WERI-Rb-1 (cell line): ENCODE results near the gene POLR2H.
A peak's percentile ranks its signal among the peaks of the same experiment; 100 is the strongest.

ENCODE experiments used
- DNase-seq: peaks from one replicate; pipeline ENCODE4 v3.0.0-alpha.2; 2020
- H3K27ac ChIP-seq: fragments of 250-450 bp; sonication (Bioruptor Pico); 2 replicates; pipeline ENCODE4 v1.5.1; 2020; ENCODE audit warnings: mild to moderate bottlenecking, moderate library complexity
- H3K27me3 ChIP-seq: fragments of 250-450 bp; sonication (Bioruptor Pico); 2 replicates; pipeline ENCODE4 v1.5.1; 2021; ENCODE audit warnings: mild to moderate bottlenecking, low read depth, moderate library complexity; ENCODE audit not compliant: insufficient read depth, severe bottlenecking
- H3K36me3 ChIP-seq: fragments of 250-450 bp; sonication (Bioruptor Pico); 2 replicates; pipeline ENCODE4 v1.5.1; 2020; ENCODE audit warnings: mild to moderate bottlenecking, moderate library complexity
- H3K4me3 ChIP-seq: 2 replicates; pipeline ENCODE4 v1.5.1; 2011; ENCODE audit warnings: low read depth, mild to moderate bottlenecking, control low read depth, low read length
- H3K9me3 ChIP-seq: fragments of 250-450 bp; sonication (Bioruptor Pico); 2 replicates; pipeline ENCODE4 v1.5.1; 2021; ENCODE audit warnings: mild to moderate bottlenecking, moderate library complexity; ENCODE audit not compliant: severe bottlenecking
- CTCF ChIP-seq: IDR thresholded peaks from 2 replicates; pipeline ENCODE4 v1.5.1; 2011; ENCODE audit warnings: low read depth, mild to moderate bottlenecking, control low read depth, inconsistent platforms, low read length

POLR2H gene

GRCh38 chr3:184333190-184333589 is 28.3 kb upstream of the POLR2H start:
- Histone ChIP-seq H3K27me3 (no peaks in the 10 kb centered on the region), H3K4me3 (no peak overlapping the region), H3K36me3 (peaks cover 74% of the 10 kb centered on the region), H3K9me3 (no peaks in the 10 kb centered on the region), H3K27ac (no peak overlapping the region)
- DNase-seq = no peak
- TF ChIP-seq CTCF = no peak

- peaks cover 70% of the 10 kb centered on the region for H3K36me3 ChIP-seq
- H3K27ac ChIP-seq = no peak overlapping the region
- TF ChIP-seq CTCF = no peak
Measured at GRCh38 chr3:184333700-184334099, 27.8 kb upstream of the POLR2H start.

GRCh38 chr3:184334470-184335158 is 26.9 kb upstream of the POLR2H start:
- peak overlapping the region; percentile 93 for H3K27ac ChIP-seq
- no peaks in the 10 kb centered on the region for H3K9me3 ChIP-seq
- TF ChIP-seq CTCF = no peak
- H3K27me3 ChIP-seq = no peaks in the 10 kb centered on the region
- peaks cover 60% of the 10 kb centered on the region for H3K36me3 ChIP-seq
- no peak overlapping the region for H3K4me3 ChIP-seq
- DNase-seq = no peak

More at GRCh38 chr3:184333700-184334099, 27.8 kb upstream of the POLR2H start:
- no peak overlapping the region for H3K4me3 ChIP-seq
- no peaks in the 10 kb centered on the region for H3K9me3 ChIP-seq
- H3K27me3 ChIP-seq = no peaks in the 10 kb centered on the region
- DNase-seq = no peak

- Histone ChIP-seq H3K9me3 (no peaks in the 10 kb centered on the region), H3K27ac (peak overlapping the region; percentile 93), H3K36me3 (peaks cover 54% of the 10 kb centered on the region), H3K27me3 (no peaks in the 10 kb centered on the region), H3K4me3 (peak overlapping the region; percentile 62; the same call in 1 of the 2 replicates)
- no peak for TF ChIP-seq CTCF
- DNase-seq = no peak
Measured at GRCh38 chr3:184335291-184335660, 26.2 kb upstream of the POLR2H start.

- Histone ChIP-seq H3K27ac (peak overlapping the region; percentile 93), H3K36me3 (peaks cover 48% of the 10 kb centered on the region), H3K9me3 (no peaks in the 10 kb centered on the region), H3K27me3 (no peaks in the 10 kb centered on the region), H3K4me3 (peak overlapping the region; percentile 62)
- TF ChIP-seq CTCF = no peak
- DNase-seq = peak; percentile 91
Measured at GRCh38 chr3:184335661-184336546, 25.6 kb upstream of the POLR2H start.
